Measurements from ENCODE around the gene AMPD3. TPM values are rescaled to one million over a fixed set of nuclear protein-coding genes. Genes with fewer than 3 reads are reported as not detected.

Gene AMPD3
- total and polyA plus RNA-seq, 2 donors (not counting 3 experiments of a cell fraction or from before 2014, with no cell fraction given) = 1.4 to 2.5 TPM

GRCh38 chr11:10488934-10489691 lies 34.0 kb downstream of the AMPD3 start:
- no TSS peak for BruUV-seq (replicated peaks)

DNA sequence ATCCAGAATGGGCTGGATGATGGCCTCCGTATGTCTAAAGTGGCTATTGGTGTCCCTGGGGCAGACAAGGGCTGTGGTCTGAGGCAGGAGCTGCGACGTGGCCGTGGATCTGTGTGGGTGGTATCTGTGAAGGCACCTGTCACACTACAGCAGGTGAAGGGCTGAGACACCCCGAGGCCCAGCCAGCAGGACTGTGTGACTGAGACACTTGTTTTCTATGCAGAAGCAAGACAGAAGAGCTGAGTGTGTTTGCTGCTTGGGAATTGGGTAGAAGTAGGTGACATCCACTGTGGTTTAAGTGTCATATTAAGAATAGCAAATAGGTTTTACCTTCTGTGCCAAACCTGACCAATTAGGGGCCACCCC lies 35.0 kb downstream of the AMPD3 start:
- no peak overlapping the region for H3K4me3 ChIP-seq (replicated peaks in 1 of 3; ENCODE audit: insufficient read depth in 1 of 3, low read depth in 1 of 3, low read length in 3 of 3)
- no peak overlapping the region for H2AFZ ChIP-seq (ENCODE audit: low read depth, low read length)
- intact Hi-C loops (cut with micrococcal nuclease) (loop anchor here (1.0 kb wide), 2 partner anchors 15 to 51 kb away; partner anchors contain the start of gene RNF141), dilution Hi-C loops (cut with MboI; ENCODE audit: extremely low pct_ligation_motif_present, low sequenced_read_pairs) (no loop called here)
- H3K9me1 ChIP-seq (replicated peaks; ENCODE audit: control insufficient read depth, extremely low read depth, insufficient read depth, low read length) = no peaks in the 10 kb centered on the region
- TF ChIP-seq MAX (IDR thresholded peaks at IDR 0.05; ENCODE audit: insufficient read depth, insufficient read length) = no peak
- no peak for TF ChIP-seq GATA2 (IDR thresholded peaks at IDR 0.05; ENCODE audit: insufficient read depth, insufficient read length, low read depth, low read length)
- TF ChIP-seq JUN (IDR thresholded peaks at IDR 0.05; ENCODE audit: borderline replicate concordance, insufficient read depth, insufficient read length, low read depth) = no peak
- no peak for TF ChIP-seq POLR2A (IDR thresholded peaks at IDR 0.05; ENCODE audit: low read depth, low read length)
- no peak for TF ChIP-seq EZH2 (IDR thresholded peaks at IDR 0.05; ENCODE audit: borderline replicate concordance, low read depth, low read length, severe bottlenecking)
- no peak for TF ChIP-seq MYC (IDR thresholded peaks at IDR 0.05; ENCODE audit: low read depth, low read length)
- TF ChIP-seq FOS (IDR thresholded peaks at IDR 0.05; ENCODE audit: borderline replicate concordance, insufficient read depth, low read length) = no peak
- no peaks in the 10 kb centered on the region for H3K79me2 ChIP-seq (ENCODE audit: control insufficient read depth, insufficient read depth, low read length)
- POLR2A ChIA-PET = no interaction called here
- no peak overlapping the region for H3K9ac ChIP-seq (replicated peaks; ENCODE audit: extremely low read depth, insufficient read depth, low read length)
- peak overlapping the region; percentile 65 for H3K27ac ChIP-seq (ENCODE audit: insufficient read depth, low read depth, low read length)
- CTCF ChIA-PET = interaction anchor here (1.1 to 1.5 kb wide), 7 partner anchors 10 to 84 kb away, joined by 3 to 8 read pairs (median 3); partner anchors contain the start of gene RNF141
- FAIRE-seq = peak; percentile 38
- H3K4me1 ChIP-seq (ENCODE audit: control insufficient read depth, extremely low read depth, insufficient read depth, low read length) = peaks cover 17% of the 10 kb centered on the region
- H4K20me1 ChIP-seq (replicated peaks; ENCODE audit: control insufficient read depth, extremely low read depth, insufficient read depth, low read length) = no peaks in the 10 kb centered on the region
- no TSS peak for BruUV-seq (replicated peaks)
- H3K4me2 ChIP-seq (ENCODE audit: insufficient read depth, low read length) = no peak overlapping the region
- H3K36me3 ChIP-seq (ENCODE audit: control insufficient read depth in 2 of 2, extremely low read depth in 1 of 2, insufficient read depth in 2 of 2, low read length in 2 of 2) = no peaks in the 10 kb centered on the region
- H3K27me3 ChIP-seq (ENCODE audit: control insufficient read depth in 2 of 2, insufficient read depth in 2 of 2, low read length in 2 of 2) = no peaks in the 10 kb centered on the region
- no peaks in the 10 kb centered on the region for H3K9me3 ChIP-seq (replicated peaks; ENCODE audit: control insufficient read depth, insufficient read depth, low read length)
- DNase-seq (ENCODE audit: low read depth, low spot score) = no peak

More at GRCh38 chr11:10488934-10489691, 34.0 kb downstream of the AMPD3 start:
- TF ChIP-seq POLR2A (IDR thresholded peaks at IDR 0.05; ENCODE audit: low read depth, low read length) (no peak), MYC (IDR thresholded peaks at IDR 0.05; ENCODE audit: low read depth, low read length) (no peak), GATA2 (IDR thresholded peaks at IDR 0.05; ENCODE audit: insufficient read depth, insufficient read length, low read depth, low read length) (no peak), POLR2AphosphoS5 (IDR thresholded peaks at IDR 0.05; ENCODE audit: insufficient read depth, low read depth, low read length) (no peak)
- no peak overlapping the region for H3K4me2 ChIP-seq (ENCODE audit: insufficient read depth, low read length)
- peaks cover 17% of the 10 kb centered on the region for H3K4me1 ChIP-seq (ENCODE audit: control insufficient read depth, extremely low read depth, insufficient read depth, low read length)
- dilution Hi-C loops (cut with MboI; ENCODE audit: extremely low pct_ligation_motif_present, low sequenced_read_pairs) (no loop called here), intact Hi-C loops (cut with micrococcal nuclease) (no loop called here)
- H3K36me3 ChIP-seq (ENCODE audit: control insufficient read depth in 2 of 2, extremely low read depth in 1 of 2, insufficient read depth in 2 of 2, low read length in 2 of 2) = no peaks in the 10 kb centered on the region
- no peaks in the 10 kb centered on the region for H4K20me1 ChIP-seq (replicated peaks; ENCODE audit: control insufficient read depth, extremely low read depth, insufficient read depth, low read length)
- H3K4me3 ChIP-seq (replicated peaks in 1 of 3; ENCODE audit: insufficient read depth in 1 of 3, low read depth in 1 of 3, low read length in 3 of 3) = no peak overlapping the region
- no peak overlapping the region for H2AFZ ChIP-seq (ENCODE audit: low read depth, low read length)
- no peaks in the 10 kb centered on the region for H3K79me2 ChIP-seq (ENCODE audit: control insufficient read depth, insufficient read depth, low read length)
- H3K27ac ChIP-seq (ENCODE audit: insufficient read depth, low read depth, low read length) = no peak overlapping the region
- no peaks in the 10 kb centered on the region for H3K9me3 ChIP-seq (replicated peaks; ENCODE audit: control insufficient read depth, insufficient read depth, low read length)
- ChIA-PET POLR2A (no interaction called here), CTCF (interaction anchor here (1.2 kb wide), 1 partner anchor 52 kb away, joined by 3 read pairs; the partner anchor contains the start of gene RNF141)
- FAIRE-seq (no peak), DNase-seq (ENCODE audit: low read depth, low spot score) (no peak)
- no peaks in the 10 kb centered on the region for H3K27me3 ChIP-seq (ENCODE audit: control insufficient read depth in 2 of 2, insufficient read depth in 2 of 2, low read length in 2 of 2)
- H3K9ac ChIP-seq (replicated peaks; ENCODE audit: extremely low read depth, insufficient read depth, low read length) = no peak overlapping the region
- no peaks in the 10 kb centered on the region for H3K9me1 ChIP-seq (replicated peaks; ENCODE audit: control insufficient read depth, extremely low read depth, insufficient read depth, low read length)

Data from endothelial cell of umbilical vein (primary cell).